Neuron (in vitro differentiated cells): ENCODE measurements around the gene ZRANB3.
"Not testable (repeated sequence)": the region's sequence is repeated elsewhere in the genome, so short reads cannot be mapped to it uniquely, and the experiment has no call there.

Experiments used
- H2AFZ ChIP-seq: one replicate; pipeline ENCODE4 v1.6.1; 2013; ENCODE audit warnings: low read depth, mild to moderate bottlenecking, inconsistent platforms, low read length, moderate library complexity
- H3K27me3 ChIP-seq: one replicate; pipeline ENCODE4 v1.6.1; 2013; ENCODE audit warnings: low read length; ENCODE audit not compliant: insufficient read depth
- H3K36me3 ChIP-seq: one replicate; pipeline ENCODE4 v1.6.1; 2013; ENCODE audit warnings: low read length; ENCODE audit not compliant: insufficient read depth
- H3K4me1 ChIP-seq: one replicate; pipeline ENCODE4 v1.6.1; 2013; ENCODE audit warnings: low read length; ENCODE audit not compliant: insufficient read depth
- H3K4me3 ChIP-seq: 2 replicates; pipeline ENCODE4 v1.5.1; 2013; ENCODE audit warnings: mild to moderate bottlenecking, low read length, moderate library complexity
- H3K9me3 ChIP-seq: one replicate; pipeline ENCODE4 v1.6.1; 2013; ENCODE audit warnings: low read length

The ZRANB3 gene

DNA sequence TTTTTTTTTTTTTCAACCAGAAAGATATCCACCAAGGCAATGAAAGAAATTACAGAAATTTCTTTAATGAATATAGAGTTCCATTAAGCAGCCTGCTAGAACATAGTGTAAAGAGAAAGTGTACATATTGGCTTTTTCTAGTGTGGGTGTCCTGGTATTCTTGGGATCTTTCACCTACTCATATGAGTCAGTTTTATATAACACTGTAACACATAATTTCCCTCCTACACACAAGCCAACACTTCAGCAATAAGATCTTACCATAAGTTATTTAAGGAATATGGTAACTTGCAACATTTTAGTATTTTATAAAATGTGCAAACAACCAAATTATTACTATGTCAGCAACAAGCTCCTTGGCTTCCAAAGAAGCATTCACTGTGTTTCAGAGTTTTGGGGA is 59.9 kb downstream of the ZRANB3 start:
- H2AFZ ChIP-seq, result no peak overlapping the region
- H3K4me3 ChIP-seq, result no peak overlapping the region
- H3K9me3 ChIP-seq, result no peaks in the 10 kb centered on the region
- H3K4me1 ChIP-seq, result no peaks in the 10 kb centered on the region
- no peaks in the 10 kb centered on the region for H3K36me3 ChIP-seq
- no peaks in the 10 kb centered on the region for H3K27me3 ChIP-seq

DNA sequence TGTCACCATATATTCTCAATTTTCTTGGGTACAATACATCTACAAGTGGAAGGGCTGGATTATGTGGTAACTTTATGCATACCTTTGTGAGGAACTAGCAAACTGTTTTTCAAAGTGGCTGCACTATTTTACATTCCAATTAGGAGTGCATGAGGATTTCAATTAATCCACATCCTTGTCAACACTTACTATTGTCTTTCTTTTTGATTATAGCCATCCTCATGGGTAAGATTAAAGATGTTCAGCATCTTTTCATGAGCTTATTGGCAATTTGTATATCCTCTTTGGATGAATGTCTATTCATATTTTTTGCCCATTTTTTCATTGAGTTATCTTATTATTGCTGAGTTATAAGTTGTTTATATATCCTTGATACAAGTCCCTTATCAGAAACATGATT is 73.7 kb downstream of the ZRANB3 start:
- Histone ChIP-seq H3K4me1 (no peaks in the 10 kb centered on the region), H3K9me3 (peaks cover 2% of the 10 kb centered on the region), H3K36me3 (no peaks in the 10 kb centered on the region), H3K27me3 (no peaks in the 10 kb centered on the region), H3K4me3 (no peak overlapping the region), H2AFZ (no peak overlapping the region)

DNA sequence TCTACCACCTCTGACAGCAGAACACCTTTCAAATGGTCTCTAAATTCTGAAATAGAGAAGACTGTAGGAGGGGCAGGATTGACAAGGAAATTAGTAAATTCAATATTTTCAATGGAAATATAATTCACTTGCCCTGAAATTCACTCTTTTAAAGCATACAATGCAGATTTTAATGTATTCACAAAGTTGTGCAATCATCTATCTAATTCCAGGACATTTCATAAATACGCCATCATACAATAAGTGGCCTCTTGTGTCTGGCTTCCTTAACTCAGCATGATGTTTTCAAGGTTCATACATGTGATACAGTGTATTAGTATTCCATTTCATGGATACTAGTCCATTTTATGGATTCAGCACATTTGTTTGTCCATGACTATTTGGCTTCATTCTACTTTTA is 74.2 kb downstream of the ZRANB3 start:
- H3K4me3 ChIP-seq, result no peak overlapping the region
- no peaks in the 10 kb centered on the region for H3K27me3 ChIP-seq
- H2AFZ ChIP-seq, result no peak overlapping the region
- H3K4me1 ChIP-seq, result no peaks in the 10 kb centered on the region
- H3K36me3 ChIP-seq, result no peaks in the 10 kb centered on the region
- peaks cover 2% of the 10 kb centered on the region for H3K9me3 ChIP-seq

GRCh38 chr2:135456431-135456830 is 74.6 kb downstream of the ZRANB3 start:
- Histone ChIP-seq H2AFZ (no peak overlapping the region), H3K4me1 (no peaks in the 10 kb centered on the region), H3K9me3 (peaks cover 2% of the 10 kb centered on the region), H3K4me3 (no peak overlapping the region), H3K27me3 (no peaks in the 10 kb centered on the region), H3K36me3 (no peaks in the 10 kb centered on the region)

- Histone ChIP-seq H3K27me3 (no peaks in the 10 kb centered on the region), H3K4me3 (no peak overlapping the region), H3K9me3 (peaks cover 2% of the 10 kb centered on the region), H3K36me3 (no peaks in the 10 kb centered on the region), H3K4me1 (no peaks in the 10 kb centered on the region), H2AFZ (no peak overlapping the region)
These were observed 76.4 kb downstream of the ZRANB3 start for GRCh38 chr2:135454608-135455007.

DNA sequence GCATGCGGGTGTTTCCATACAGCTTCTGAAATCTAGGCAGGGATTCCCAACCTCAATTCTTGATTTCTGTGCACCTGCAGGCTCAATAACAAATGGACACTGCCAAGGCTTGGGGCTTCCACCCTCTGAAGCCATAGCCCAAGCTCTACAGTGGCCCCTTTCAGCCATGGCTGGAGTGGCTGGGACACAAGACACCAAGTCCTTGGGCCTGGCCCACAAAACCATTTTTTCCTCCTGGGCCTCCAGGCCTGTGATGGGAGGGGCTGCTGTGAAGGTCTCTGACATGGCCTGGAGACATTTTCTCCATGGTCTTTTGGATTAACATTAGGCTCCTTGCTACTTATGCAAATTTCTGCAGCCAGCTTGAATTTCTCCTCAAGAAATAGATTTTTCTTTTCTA is 78.0 kb downstream of the ZRANB3 start:
- H2AFZ ChIP-seq, H3K4me1 ChIP-seq, H3K36me3 ChIP-seq, H3K27me3 ChIP-seq, H3K4me3 ChIP-seq, H3K9me3 ChIP-seq: not testable (repeated sequence)

- no peaks in the 10 kb centered on the region for H3K4me1 ChIP-seq
- no peaks in the 10 kb centered on the region for H3K27me3 ChIP-seq
- H2AFZ ChIP-seq, result no peak overlapping the region
- H3K36me3 ChIP-seq, result no peaks in the 10 kb centered on the region
- H3K4me3 ChIP-seq, result no peak overlapping the region
- peaks cover 2% of the 10 kb centered on the region for H3K9me3 ChIP-seq
These were observed 79.1 kb downstream of the ZRANB3 start for GRCh38 chr2:135451966-135452365.

DNA sequence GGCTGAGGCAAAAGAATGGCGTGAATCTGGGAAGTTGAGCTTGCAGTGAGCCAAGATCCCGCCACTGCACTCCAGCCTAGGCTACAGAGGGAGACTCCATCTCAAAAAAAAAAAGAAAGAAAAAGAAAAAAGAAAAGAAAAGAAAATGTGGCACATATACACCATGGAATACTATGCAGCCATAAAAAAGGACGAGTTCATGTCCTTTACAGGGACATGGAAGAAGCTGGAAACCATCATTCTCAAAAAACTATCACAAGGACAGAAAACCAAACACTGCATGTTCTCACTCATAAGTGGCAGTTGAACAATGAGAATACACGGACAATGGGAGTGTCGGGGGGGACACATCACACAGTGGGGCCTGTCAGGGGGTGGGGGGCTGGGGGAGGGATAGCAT is 88.0 kb downstream of the ZRANB3 start:
- H3K36me3 ChIP-seq, H3K9me3 ChIP-seq, H3K27me3 ChIP-seq, H2AFZ ChIP-seq, H3K4me3 ChIP-seq, H3K4me1 ChIP-seq: not testable (repeated sequence)

DNA sequence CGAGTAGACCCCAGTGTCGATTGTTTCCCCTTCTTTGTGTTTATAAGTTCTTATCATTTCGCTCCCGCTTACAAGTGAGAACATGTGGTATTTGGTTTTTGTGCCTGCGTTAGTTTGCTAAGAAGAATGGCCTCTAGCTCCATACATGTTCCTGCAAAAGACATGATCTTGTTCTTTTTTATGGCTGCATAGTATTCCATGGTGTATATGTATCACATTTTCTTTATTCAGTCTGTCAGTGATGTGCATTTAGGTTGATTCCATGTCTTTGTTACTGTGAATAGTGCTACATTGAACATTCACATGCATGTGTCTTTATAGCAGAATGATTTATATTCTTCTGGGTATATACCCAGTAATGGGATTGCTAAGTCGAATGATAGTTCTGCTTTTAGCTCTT is 95.9 kb downstream of the ZRANB3 start:
- H3K27me3 ChIP-seq, H3K4me1 ChIP-seq, H3K4me3 ChIP-seq, H3K36me3 ChIP-seq, H2AFZ ChIP-seq, H3K9me3 ChIP-seq: not testable (repeated sequence)

- Histone ChIP-seq H3K4me3 (no peak overlapping the region), H3K9me3 (peaks cover 3% of the 10 kb centered on the region), H2AFZ (no peak overlapping the region), H3K36me3 (no peaks in the 10 kb centered on the region), H3K4me1 (no peaks in the 10 kb centered on the region), H3K27me3 (no peaks in the 10 kb centered on the region)
These were observed 106.2 kb downstream of the ZRANB3 start for GRCh38 chr2:135424849-135425248.

GRCh38 chr2:135422898-135423297 is 108.1 kb downstream of the ZRANB3 start:
- H3K36me3 ChIP-seq, result no peaks in the 10 kb centered on the region
- no peak overlapping the region for H2AFZ ChIP-seq
- H3K27me3 ChIP-seq, result no peaks in the 10 kb centered on the region
- no peaks in the 10 kb centered on the region for H3K4me1 ChIP-seq
- H3K4me3 ChIP-seq, result no peak overlapping the region
- no peaks in the 10 kb centered on the region for H3K9me3 ChIP-seq

- Histone ChIP-seq H3K27me3 (no peaks in the 10 kb centered on the region), H3K4me3 (no peak overlapping the region), H3K9me3 (peaks cover 2% of the 10 kb centered on the region), H2AFZ (no peak overlapping the region), H3K4me1 (no peaks in the 10 kb centered on the region), H3K36me3 (no peaks in the 10 kb centered on the region)
These were observed 119.4 kb downstream of the ZRANB3 start for GRCh38 chr2:135411646-135412045.

GRCh38 chr2:135409436-135409835 is 121.6 kb downstream of the ZRANB3 start:
- Histone ChIP-seq H3K36me3 (no peaks in the 10 kb centered on the region), H3K27me3 (no peaks in the 10 kb centered on the region), H2AFZ (no peak overlapping the region)

GRCh38 chr2:135396259-135396658 is 134.8 kb downstream of the ZRANB3 start:
- not testable (repeated sequence) for H3K4me1 ChIP-seq, H2AFZ ChIP-seq, H3K36me3 ChIP-seq, H3K9me3 ChIP-seq, H3K4me3 ChIP-seq, H3K27me3 ChIP-seq

More at GRCh38 chr2:135409436-135409835, 121.6 kb downstream of the ZRANB3 start:
- Histone ChIP-seq H3K4me1 (no peaks in the 10 kb centered on the region), H3K9me3 (peaks cover 2% of the 10 kb centered on the region), H3K4me3 (no peak overlapping the region)
